GM23338 (cell line): Measurements from ENCODE around the gene ATP5F1A.

Experiments used
- CREB1 ChIP-seq: fragments of 250-450 bp; sonication (Bioruptor Pico); IDR thresholded peaks from 2 replicates; pipeline ENCODE4 v1.5.0; 2020; ENCODE audit warnings: low read depth, mild to moderate bottlenecking, moderate library complexity
- EZH2 ChIP-seq: fragments of 200-600 bp; sonication (generic); IDR thresholded peaks from one replicate; pipeline ENCODE4 v1.8.0; 2017; ENCODE audit warnings: antibody characterized with exemption, mild to moderate bottlenecking, low read depth; ENCODE audit not compliant: unreplicated experiment
- EZH2phosphoT487 ChIP-seq: fragments of 200-600 bp; sonication (generic); IDR thresholded peaks from one replicate; pipeline ENCODE4 v1.8.1; 2018; ENCODE audit warnings: antibody characterized with exemption; ENCODE audit not compliant: unreplicated experiment
- JUNB ChIP-seq: IDR thresholded peaks from one replicate; pipeline ENCODE4 v1.6.1; 2016; ENCODE audit warnings: antibody characterized with exemption; ENCODE audit not compliant: unreplicated experiment
- POLR2AphosphoS5 ChIP-seq: IDR thresholded peaks from 2 replicates; pipeline ENCODE4 v1.6.1; 2016; ENCODE audit warnings: antibody characterized with exemption, low read depth
- ZNF331 ChIP-seq: fragments of 250-450 bp; sonication (Bioruptor Pico); IDR thresholded peaks from 2 replicates; pipeline ENCODE4 v1.5.0; 2020; ENCODE audit warnings: low read depth, mild to moderate bottlenecking, moderate library complexity
- TF ChIP-seq, protein P1 (sequence below), 2 experiments: fragments of 200-600 bp in 1 of 2; sonication (generic) in 1 of 2; conservative IDR thresholded peaks; 2 replicates each; pipeline versions ENCODE4 v1.5.1 to v1.6.1; 2016 to 2017; ENCODE audit warnings: antibody characterized with exemption in 2 of 2, low read depth in 2 of 2, mild to moderate bottlenecking in 2 of 2, moderate library complexity in 1 of 2

DNA sequence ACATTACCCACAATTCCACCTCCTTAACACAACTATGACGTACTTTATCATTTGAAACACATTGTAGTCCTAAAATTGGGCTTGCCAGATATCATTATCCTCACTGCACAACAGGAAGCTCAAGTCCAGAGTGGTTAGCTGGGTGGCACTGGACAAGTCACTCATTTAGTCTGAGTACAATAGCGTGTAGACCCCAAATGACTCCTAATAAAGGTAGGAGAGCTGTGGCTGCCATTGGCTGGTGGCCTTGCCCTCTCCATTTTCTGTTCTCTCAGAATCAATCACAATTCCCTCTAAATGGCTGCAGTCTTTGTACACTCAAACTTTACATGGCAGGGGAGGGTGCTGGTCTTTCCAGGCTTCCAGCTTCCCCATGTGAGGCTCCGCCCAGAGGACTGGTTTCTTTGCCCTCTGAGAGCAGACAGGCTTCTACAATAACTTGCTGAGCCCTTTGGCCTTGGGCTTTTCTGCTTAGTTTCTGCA is 37.7 kb downstream of the ATP5F1A start:
- TF ChIP-seq, protein P1, sequence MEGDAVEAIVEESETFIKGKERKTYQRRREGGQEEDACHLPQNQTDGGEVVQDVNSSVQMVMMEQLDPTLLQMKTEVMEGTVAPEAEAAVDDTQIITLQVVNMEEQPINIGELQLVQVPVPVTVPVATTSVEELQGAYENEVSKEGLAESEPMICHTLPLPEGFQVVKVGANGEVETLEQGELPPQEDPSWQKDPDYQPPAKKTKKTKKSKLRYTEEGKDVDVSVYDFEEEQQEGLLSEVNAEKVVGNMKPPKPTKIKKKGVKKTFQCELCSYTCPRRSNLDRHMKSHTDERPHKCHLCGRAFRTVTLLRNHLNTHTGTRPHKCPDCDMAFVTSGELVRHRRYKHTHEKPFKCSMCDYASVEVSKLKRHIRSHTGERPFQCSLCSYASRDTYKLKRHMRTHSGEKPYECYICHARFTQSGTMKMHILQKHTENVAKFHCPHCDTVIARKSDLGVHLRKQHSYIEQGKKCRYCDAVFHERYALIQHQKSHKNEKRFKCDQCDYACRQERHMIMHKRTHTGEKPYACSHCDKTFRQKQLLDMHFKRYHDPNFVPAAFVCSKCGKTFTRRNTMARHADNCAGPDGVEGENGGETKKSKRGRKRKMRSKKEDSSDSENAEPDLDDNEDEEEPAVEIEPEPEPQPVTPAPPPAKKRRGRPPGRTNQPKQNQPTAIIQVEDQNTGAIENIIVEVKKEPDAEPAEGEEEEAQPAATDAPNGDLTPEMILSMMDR (conservative IDR thresholded peaks at IDR 0.05; ENCODE audit: low read depth in 2 of 2), result no peak
- TF ChIP-seq POLR2AphosphoS5 (no peak), CREB1 (CRISPR knock-in tag) (no peak), EZH2phosphoT487 (no peak), JUNB (no peak), ZNF331 (CRISPR knock-in tag) (no peak), EZH2 (no peak)
